IPS-NIHi11 (cell line): ENCODE results near the gene APBB2.
A peak's percentile ranks its signal among the peaks of the same experiment; 100 is the strongest.

ENCODE experiments used
- DNase-seq: peaks from one replicate; pipeline ENCODE4 v3.0.0; 2012; ENCODE audit warnings: mixed read lengths, low spot score

APBB2 gene

DNA sequence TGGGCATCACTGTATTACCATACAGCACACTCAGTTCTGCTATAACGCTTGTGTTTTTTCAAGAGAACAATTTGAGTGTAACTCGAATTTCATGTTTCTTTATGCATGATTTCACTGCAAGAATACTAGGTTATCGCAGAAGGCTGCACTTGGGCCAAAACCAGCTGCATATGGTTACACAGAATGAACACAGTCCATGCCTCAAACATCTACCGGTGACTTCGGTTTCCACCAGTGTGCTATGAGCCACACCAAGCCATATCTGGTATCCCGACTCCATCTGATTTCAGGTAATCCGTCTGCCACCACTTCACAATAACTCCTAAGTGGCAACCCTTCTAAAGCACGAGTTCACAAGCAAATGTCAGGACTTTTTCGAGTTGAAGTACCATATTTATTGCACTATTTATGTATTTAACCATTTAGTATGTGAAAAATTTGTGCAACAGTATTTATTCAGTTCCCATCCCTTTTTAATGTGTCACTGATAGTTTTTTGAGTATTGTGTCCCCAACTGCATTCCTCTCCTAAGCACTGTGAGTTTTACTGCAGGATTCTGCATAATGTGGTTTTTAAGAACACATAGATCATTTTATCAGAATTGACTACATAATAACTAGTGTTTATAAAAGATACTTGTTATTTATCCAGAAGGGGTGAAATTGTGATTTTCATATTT, 111.8 kb downstream of the APBB2 start:
- DNase-seq, result peak; percentile 32

DNA sequence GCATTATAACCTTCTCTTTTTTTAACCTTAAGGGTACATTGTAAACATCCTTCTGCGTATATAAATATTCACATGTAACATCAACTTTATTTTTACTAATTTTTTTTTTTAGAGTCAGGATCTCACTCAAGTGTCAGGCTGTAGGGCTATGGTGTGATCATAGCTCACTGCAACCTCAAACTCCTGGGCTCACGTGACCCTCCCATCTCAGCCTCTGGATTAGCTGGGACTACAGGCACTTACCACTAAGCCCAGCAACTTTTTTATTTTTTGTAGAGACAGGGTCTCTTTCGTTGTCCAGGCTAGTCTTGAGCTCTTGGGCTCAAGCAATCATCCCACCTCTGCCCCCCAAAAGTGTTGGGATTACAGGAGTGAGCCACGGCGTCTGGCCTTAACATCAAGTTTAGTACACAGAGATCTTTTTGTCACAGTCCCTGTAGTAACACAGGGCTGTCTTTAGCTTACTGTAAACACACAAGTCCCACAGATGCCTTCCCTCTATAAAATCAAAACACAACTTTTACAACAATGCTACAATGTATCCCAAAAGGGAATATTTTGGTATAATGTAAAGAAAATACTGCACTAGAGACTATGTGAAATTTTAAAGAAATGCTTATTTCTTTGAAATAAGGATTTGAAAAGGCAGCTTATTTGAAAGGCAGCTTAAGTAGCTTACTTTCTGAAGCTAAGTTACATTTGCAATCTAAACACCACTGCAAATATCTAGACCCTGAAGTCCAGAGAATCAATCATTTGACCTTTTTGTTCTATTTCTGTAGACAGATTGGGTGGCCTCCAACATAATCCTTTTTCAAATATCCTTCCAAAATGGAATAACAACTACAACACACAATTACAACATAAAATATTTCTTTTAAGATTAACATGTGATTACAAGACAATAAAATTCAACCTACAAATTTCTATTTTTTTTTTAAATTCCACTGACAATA, 116.0 kb downstream of the APBB2 start:
- no peak for DNase-seq

DNA sequence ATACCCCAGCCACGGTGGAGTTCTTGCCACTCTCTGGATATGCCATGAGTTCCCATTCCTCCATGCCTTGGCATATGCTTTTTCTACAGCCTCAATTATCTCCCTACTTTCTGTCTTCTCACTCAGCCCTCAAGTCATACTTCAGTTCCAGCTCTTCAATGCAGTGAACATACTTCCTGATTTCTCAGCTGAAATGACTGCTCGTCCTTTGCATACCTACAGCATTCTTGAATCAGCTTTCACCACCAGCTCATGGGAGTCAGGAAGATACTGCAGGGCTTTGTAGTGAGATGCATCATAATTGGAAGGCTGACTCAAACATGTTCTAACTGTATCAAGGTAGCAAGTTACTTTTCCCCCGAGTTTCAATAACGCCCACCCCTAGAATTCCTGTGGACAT, 118.4 kb downstream of the APBB2 start:
- DNase-seq, result no peak

DNA sequence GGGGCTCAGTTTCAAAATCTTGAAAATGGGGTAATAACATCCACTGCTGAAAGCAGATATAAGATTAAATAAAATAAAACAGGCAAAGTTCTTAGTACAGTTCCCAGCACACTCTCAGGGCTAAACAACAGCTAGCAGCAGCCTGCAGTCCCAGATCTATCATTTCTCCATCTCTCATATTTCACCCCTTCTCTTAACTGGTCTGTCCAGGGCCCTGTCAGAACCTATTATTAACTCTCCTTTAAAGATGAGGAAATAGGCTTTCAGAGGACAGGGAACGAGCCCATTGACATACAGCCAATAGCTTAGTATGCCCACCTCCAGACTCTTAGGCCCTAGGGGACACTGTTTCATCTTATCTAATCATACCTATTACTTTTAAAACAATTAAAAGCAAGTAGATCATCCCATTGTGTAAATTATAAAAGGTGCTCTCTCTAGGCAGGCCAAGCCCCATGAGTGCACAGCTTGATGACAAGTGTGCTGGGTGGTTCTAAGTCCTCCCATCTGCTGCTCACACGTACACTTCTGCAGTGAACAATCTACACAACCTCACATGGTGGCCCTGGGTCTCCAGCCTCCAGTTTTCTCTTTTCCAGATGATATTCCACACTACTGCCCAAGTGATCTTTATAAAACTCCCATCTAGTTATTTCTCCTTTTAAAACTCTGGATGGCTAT, 119.0 kb downstream of the APBB2 start:
- DNase-seq, result no peak

DNA sequence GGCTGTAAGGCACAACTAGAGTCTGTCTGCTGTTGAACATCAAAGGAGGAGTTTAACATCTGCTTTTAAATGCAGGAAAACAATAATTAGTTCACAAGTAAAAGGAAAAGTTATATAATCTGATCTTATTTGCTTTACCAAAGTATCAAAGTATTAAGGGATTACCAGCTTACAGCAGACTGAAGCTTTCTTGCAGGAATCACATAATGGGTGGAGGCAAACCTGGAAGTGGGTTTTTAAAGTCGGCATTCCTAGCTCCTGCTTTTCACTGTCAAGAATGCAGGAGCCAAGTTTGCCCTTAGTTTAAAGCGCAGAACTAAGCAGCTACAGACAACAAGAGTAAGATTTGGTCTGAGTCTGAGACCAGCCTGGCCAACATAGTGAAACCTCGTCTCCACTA, 122.2 kb downstream of the APBB2 start:
- no peak for DNase-seq

DNA sequence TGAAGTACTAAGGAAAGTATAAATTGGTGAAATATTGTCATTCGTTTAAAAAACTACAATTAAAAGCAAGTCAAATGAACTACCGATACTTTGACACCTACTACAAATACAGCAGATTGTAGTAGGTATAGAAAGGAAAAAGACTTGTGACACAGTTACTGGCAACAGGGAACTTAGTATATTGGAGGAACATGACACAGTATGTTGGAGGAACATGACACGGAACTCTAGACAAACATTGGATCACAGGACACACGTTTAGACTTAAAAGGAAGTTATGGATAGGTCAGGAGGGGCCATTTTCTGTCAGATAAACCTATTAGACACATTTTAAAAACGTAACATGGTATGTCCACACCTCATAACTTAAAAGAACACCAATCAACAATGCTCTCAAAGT, 132.5 kb downstream of the APBB2 start:
- DNase-seq, result no peak

DNA sequence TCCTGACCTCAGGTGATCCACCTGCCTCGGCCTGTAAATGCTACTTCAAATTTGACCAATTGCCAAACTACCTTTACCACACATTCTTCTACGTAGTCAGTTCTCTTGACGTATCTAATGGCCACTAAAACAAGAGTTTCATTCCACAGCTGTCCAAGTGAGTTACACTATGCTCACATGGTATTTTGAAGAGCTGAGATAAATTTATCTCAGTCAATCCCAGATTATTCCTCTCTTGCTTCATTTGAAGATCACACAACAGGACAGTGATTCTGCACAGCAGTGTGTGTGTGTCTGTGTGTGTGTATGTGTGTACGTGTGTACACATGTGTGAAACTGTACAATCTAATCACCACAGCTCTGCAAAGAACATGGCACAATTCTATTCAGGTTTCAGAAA, 133.4 kb downstream of the APBB2 start:
- DNase-seq, result no peak

DNA sequence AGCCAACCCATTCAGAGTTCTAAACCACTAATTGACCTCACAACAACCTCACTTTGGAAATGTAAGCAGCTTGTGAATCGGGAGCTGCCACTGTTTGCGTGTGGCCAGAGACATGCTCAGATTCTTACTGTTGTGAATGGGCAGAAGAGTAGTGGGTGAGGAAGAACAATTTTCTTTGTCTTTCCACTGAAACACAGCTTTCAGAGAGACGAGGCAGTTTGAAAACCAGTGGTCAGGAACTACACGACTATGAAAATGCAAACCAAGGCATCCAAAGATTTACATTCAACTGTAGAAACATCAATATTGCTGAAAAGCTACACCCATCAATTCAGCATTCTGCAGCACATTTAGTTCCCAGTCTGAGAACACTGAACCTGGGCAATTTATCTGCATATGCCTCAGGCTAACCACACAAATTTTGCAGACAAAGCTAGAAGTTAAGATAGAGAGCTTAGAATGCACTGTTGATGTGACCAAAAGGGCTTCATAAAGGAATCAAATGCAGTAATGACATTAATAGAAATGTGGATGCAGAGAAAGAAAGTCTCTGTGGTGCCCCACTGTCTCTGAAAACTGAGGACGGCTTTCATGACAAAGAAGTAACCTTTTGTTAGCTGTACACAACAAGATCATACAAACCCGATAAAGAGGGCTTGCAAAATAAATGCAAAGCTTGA, 134.3 kb downstream of the APBB2 start:
- no peak for DNase-seq

DNA sequence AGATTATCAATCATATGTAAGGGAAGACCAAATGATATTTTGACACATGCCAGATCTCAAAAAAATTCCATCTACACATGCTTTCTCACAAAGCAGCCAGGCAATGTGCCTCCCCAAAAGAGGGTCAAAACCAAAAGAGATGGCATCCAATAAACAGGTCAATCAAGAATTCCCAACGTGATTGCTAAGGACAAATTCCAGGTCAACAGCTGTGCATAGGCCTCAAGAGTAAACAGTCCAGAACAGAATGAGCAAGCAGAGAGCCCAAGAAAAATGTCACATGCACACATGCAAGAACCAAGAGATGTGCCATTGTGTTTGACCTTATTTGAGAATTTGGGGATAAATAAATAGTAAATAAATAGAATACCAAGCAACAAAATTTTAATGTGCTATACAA, 136.7 kb downstream of the APBB2 start:
- DNase-seq, result no peak

DNA sequence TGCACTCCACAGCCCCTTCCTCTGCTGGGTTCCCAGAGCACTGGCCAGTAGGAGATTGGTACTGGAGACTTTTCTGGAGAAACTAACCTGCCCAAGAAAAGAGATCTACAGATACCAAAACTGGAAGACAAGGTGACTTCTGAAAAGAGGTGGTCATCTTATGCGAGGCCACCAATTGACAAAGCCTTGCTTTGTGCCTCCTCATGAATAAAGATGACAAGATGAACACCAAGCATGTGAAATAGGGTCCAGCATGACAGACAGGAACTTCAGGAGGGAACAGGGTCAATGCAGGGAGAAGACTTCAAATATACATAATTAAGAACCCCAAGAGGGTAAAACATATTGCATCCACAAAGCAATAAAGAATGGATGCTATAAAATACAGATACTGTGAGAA, 137.9 kb downstream of the APBB2 start:
- no peak for DNase-seq

DNA sequence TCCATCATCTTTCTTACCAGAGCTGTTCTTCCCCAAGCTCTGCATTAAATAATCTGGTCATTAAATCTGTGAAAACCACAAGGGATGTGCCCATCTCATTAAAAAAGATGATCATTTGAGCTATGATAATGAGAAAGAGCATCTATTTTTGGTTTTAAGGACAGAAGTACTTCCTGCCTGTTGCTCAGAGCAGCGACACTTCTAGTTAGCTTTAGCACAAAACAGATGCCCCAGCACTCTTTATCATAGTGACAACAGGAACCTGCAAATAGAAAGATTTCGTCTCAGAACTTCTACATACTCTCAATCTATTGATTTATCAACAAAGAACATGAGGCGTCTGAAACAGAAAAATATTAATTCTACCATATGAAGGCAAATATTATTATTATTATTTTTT, 140.1 kb downstream of the APBB2 start:
- DNase-seq, result no peak

DNA sequence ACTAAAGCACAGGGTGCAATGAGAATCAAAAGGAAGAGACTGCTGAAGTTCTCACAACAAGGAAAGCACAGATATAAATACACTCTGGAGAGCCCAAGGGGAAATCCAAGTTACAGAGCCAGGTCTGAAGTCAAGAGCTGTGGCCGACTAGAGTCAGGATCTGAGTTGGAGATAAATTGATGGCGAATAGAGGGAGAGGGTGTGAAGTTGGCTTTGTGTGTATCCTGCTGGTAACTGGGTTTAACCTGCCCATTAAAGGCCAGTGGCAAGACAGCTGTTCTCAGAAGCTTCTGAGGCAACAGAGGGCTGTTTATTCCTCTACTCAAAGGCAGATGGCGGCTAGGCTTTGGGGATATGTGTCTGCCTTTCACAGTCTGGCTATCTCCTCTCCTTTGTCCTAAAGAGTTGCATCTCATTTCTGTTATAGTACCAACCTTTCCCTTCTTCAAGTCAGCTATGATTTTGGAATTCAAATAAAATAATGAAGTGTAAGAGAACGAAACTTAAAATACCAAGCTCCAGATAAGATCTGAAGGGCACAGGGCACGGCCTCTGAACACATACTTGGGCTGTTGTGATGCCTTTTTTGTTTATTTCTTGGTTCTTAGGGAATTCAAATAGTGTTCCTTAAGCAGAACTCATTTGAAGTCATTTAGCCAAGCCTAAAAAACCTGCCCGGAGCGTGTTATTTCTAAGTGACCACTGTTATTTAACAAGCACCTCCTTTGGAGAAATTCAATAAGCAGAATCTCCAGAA, 142.1 kb downstream of the APBB2 start:
- DNase-seq, result no peak

DNA sequence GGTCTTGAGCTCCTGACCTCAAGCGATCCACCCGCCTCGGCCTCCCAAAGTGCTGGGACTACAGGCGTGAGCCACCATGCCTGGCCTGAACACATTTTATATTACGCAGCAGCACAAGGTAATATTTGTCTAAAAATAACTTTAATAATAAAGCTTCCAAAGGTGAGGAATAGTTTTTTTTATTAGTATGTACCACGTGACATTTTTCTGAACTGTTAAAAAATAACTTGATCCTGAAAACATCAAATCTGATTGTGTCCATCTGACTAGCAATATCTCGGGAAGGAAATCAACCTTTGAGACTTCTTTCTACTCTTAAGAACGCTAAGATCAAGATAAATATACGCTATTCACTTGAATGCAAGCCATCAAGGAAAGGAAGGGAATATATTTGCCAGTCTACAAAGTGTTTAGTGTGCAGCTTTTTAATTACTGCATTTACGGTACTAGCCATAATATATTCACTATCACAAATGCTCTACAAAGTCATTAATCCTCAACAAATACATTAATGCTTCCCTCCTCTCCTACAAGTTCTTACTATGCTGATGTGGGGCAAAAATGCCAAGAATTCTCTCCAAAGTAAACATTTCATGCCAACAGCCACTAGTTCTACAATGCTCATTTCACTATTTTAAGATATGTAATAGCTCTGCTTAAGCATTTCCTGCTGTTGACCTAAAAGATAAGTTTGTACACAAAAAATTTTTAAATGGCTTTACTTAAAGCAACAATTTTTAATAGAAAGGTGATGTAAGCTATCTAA, 143.6 kb downstream of the APBB2 start:
- no peak for DNase-seq

DNA sequence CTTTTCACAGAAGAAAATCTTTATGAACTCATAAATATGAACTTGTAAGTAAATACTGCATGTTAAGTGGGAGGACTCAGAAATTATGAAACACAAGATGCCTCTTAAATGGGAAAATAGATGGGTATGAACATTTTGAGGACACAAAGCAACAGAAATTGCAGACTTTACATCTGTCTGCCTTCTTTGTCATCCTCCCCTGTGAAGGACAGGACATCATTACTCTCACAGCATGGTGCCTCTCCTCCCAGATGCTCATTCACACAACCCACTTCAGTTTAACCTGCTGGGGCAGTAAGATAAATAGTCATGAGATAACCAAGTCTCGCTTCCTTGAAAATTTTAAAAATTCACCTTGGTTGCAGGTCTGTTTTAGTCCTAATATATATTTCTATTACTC, 144.5 kb downstream of the APBB2 start:
- peak; percentile 45 for DNase-seq

DNA sequence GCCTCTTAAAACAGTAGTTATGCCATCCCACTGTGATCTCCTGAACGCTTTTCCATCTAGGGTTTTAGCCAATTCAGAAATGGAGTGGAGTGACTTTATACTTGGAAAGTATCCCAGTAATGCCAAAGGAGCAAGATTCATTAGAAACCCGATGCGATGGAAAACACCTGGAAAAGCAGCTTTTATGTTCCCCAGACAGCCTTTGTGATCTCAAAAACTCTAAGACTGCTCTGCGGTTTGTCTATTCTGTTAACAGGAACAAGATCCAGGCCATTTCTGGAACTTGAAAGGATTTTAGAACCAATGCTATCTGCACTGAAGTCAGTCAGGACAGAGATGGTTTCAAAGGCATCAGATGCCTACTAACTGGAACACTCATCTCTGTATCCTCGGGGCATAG, 145.1 kb downstream of the APBB2 start:
- no peak for DNase-seq

DNA sequence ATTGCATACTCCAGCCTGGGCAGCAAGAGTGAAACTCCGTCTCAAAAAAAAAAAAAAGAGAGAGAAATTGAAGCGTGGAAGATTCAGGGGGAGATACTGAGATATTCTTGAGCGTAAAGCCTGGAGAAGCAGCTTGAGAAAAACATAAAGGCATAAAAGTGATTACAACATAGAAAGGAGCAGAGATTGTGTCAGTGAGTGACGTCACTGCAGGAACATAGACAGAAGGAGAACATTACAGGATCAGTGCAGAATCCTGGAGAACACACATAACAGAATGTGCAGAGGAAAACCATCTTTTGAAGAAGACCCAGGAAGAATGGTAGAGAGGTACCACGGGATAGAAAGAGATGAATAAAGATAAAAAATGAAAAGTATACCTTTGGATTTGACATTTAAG, 147.0 kb downstream of the APBB2 start:
- no peak for DNase-seq

DNA sequence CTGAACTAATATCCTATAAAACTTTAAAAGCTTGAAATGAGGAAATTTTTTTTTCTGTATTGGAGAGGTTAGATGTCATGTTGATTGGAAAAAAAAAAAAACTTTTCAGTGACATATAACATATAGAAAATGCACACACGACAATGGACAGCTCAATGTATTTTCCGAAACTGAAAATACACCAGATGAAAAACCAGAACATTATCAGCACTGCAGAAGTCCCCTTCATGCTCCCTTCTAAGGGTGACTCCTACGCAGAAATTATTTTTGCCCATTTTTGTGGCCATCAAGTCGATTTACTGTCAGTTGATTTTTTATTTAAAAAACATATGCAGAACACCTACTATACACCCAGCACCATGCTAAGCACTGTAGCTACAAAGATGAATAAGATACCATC, 148.3 kb downstream of the APBB2 start:
- no peak for DNase-seq

DNA sequence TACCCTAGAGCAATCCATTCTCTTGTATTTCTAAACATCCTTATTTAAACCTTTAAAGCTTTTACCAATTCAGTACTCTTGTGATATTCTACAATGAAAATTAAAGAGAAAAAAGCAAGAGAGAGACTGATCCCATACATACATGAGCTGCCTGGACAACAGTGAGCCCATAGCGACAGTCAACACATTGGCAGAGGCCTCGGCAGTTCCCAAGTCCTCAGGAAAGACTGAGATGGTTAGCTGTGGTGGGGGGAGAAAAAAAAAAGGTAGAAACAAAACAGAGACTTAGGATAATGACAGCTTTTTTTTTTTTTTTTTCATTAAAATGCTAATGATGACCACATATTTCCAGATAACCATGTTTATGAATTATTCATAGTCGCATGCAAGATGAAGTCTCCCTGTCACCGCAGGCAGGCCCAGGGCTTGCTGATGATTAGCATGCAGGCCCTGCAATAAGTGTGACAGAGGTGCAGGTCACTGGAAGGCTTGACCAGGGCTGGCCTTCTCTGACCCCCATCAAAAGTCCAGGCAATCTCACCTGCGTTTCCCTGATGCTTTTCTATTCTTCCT, 148.8 kb downstream of the APBB2 start:
- no peak for DNase-seq

DNA sequence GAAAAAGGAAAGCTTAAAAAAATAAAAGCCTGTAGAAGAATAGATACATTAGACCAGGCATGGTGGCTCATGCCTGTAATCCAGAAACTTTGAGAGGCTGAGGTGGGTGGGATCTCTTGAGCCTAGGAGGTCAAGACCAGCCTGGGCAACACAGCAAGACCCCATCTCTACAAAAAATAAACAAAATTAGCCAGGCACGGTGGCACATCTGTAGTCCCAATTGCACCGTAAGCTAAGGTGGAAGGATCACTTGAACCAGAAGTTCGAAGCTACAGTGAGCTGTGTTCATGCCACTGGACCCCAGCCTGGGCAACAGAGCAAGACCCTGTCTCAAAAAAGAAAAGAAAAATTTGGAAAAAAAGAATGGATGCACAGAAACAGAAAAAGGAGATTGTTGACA, 149.4 kb downstream of the APBB2 start:
- DNase-seq, result no peak

DNA sequence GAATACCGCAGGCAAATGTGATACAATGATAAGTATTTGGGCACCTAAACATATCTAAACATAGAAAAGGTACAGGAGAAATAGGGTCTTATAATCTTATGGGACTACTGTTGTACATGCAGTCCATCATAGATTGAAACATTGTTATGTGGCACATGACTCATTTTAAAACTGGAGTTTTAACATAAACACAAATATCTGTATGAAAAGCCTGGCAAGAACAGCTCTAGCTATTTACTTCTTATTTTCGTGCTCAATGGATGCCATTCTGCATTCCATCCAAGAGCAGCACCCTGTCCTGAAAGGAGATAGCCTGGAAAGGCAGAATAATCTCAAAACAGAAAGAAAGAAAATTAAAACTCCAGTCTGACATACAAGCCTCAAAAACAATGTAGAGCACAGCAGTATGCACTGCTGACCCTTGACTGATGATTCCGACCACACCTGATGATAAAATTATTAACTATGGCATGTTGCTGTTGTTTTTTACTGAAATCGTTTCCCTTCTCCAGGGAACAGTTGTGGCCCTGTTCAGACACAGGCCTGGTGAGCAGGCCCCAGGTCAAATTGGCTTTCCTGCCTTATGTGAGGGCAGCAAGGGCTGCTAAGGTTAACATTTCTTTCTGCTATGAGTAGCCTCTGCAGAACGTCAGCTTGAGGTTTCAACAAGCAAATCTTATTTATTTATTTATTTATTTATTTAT, 152.7 kb downstream of the APBB2 start:
- DNase-seq, result no peak
